K562 (cell line): Measurements from ENCODE around the gene FRMD4A. TPM values are rescaled to one million over a fixed set of nuclear protein-coding genes. Genes with fewer than 3 reads are reported as not detected.

ENCODE experiments used
- ATAC-seq: fragments of 200-7000 bp; cut with Tn5 transposase; 3 replicates; pipeline ENCODE4 v1.9.1; 2020; ENCODE audit warnings: moderate library complexity
- BruUV-seq: library from RNA; stranded (reverse); fragments of 400-500 nt; replicated peaks from 2 replicates; lab custom pipeline; 2021; lab: Mats Ljungman, UMichigan
- CTCF ChIA-PET: fragments of 300-600 bp; formaldehyde crosslinking; extraction: SDS; loops from one replicate; lab custom pipeline; 2021; ENCODE audit warnings: low intra/inter-chr PET ratio; lab: Yijun Ruan, JAX
- POLR2A ChIA-PET: fragments of 300-600, 350-650 bp; sonication (Branson Sonifier 250); formaldehyde crosslinking; extraction: SDS; loops from one replicate; lab custom pipeline; 2021; ENCODE audit warnings: antibody characterized with exemption, inconsistent platforms; lab: Yijun Ruan, JAX
- DNase-seq, 4 experiments: peaks; one replicate each; pipeline versions ENCODE4 v3.0.0 to v3.0.0-alpha.2; 2011 to 2018; ENCODE audit warnings: low spot score in 3 of 4, mixed read lengths in 3 of 4; ENCODE audit errors: extremely low read depth in 1 of 4
- FAIRE-seq: peaks from 2 replicates; lab custom pipeline; 2011; peaks lifted over from hg19 to GRCh38; lab: Jason Lieb, UNC
- H2AFZ ChIP-seq: 2 replicates; pipeline ENCODE4 v1.6.0; 2011; ENCODE audit warnings: low read depth, low read length, control low read depth, inconsistent platforms
- H3K27ac ChIP-seq: fragments of 200-600 bp; 3 replicates; pipeline ENCODE4 v1.8.0; 2011; ENCODE audit warnings: low read depth, mild to moderate bottlenecking, control low read depth, inconsistent platforms, low read length, moderate library complexity, mixed read lengths; ENCODE audit errors: extremely low read depth
- H3K27me3 ChIP-seq, 2 experiments: fragments of 300-600 bp in 1 of 2; 2 replicates in 1 of 2; 3 replicates in 1 of 2; pipeline versions ENCODE4 v1.6.0 to v1.8.0; 2011; ENCODE audit warnings: inconsistent platforms in 2 of 2, low read length in 2 of 2, mild to moderate bottlenecking in 1 of 2, mixed read lengths in 1 of 2, moderate library complexity in 1 of 2; ENCODE audit not compliant: control insufficient read depth in 2 of 2, insufficient read depth in 2 of 2
- H3K36me3 ChIP-seq: fragments of 300-600 bp; 3 replicates; pipeline ENCODE4 v1.8.0; 2011; ENCODE audit warnings: mild to moderate bottlenecking, low read length, inconsistent platforms; ENCODE audit not compliant: control insufficient read depth, insufficient read depth
- H3K4me1 ChIP-seq, 2 experiments: fragments of 200-600 bp in 1 of 2; replicated peaks in 1 of 2; 2 replicates in 1 of 2; 3 replicates in 1 of 2; pipeline versions ENCODE4 v1.5.1 to v1.8.0; 2011; ENCODE audit warnings: inconsistent platforms in 2 of 2, low read length in 2 of 2, mild to moderate bottlenecking in 1 of 2, mixed read lengths in 1 of 2, moderate library complexity in 1 of 2; ENCODE audit not compliant: control insufficient read depth in 2 of 2, insufficient read depth in 2 of 2
- H3K4me2 ChIP-seq: 2 replicates; pipeline ENCODE4 v1.6.1; 2011; ENCODE audit warnings: low read length, control low read depth, inconsistent platforms, mixed read lengths; ENCODE audit not compliant: insufficient read depth
- H3K4me3 ChIP-seq: fragments of 200-600 bp; sonication (generic), shearing (Covaris generic); 2 replicates; pipeline ENCODE4 v1.5.1; 2016; ENCODE audit warnings: control low read depth, inconsistent platforms
- H3K79me2 ChIP-seq: fragments of 200-600 bp; 3 replicates; pipeline ENCODE4 v1.8.0; 2011; ENCODE audit warnings: low read length, inconsistent platforms; ENCODE audit not compliant: control insufficient read depth, insufficient read depth
- H3K9ac ChIP-seq, 2 experiments: 2 replicates each; pipeline versions ENCODE4 v1.6.0 to v1.6.1; 2011; ENCODE audit warnings: low read depth in 2 of 2, low read length in 2 of 2, control low read depth in 1 of 2, inconsistent platforms in 1 of 2, mild to moderate bottlenecking in 1 of 2, mixed read lengths in 1 of 2; ENCODE audit not compliant: insufficient read depth in 1 of 2
- H3K9me1 ChIP-seq: one replicate; pipeline ENCODE4 v1.6.0; 2011; ENCODE audit warnings: inconsistent platforms, mild to moderate bottlenecking, low read length, moderate library complexity; ENCODE audit not compliant: control insufficient read depth, insufficient read depth
- H3K9me3 ChIP-seq: replicated peaks from 2 replicates; pipeline ENCODE4 v1.5.1; 2011; ENCODE audit warnings: low read depth, low read length, inconsistent platforms; ENCODE audit not compliant: control insufficient read depth, insufficient read depth
- H4K20me1 ChIP-seq: replicated peaks from 2 replicates; pipeline ENCODE4 v1.6.1; 2011; ENCODE audit warnings: low read length, inconsistent platforms, mixed read lengths; ENCODE audit not compliant: control insufficient read depth, insufficient read depth
- CTCF ChIP-seq, 3 experiments: IDR thresholded peaks in 2 of 3; conservative IDR thresholded peaks in 1 of 3; 2 replicates each; pipeline ENCODE4 v1.5.1; 2011 to 2012; ENCODE audit warnings: low read length in 3 of 3, mild to moderate bottlenecking in 3 of 3, control low read depth in 2 of 3, improper control_type of control experiment in 1 of 3, inconsistent platforms in 1 of 3, low read depth in 1 of 3, mixed read lengths in 1 of 3, moderate library complexity in 1 of 3; ENCODE audit not compliant: insufficient read depth in 2 of 3
- ELF2 ChIP-seq: fragments of 250-450 bp; sonication (Bioruptor Pico); IDR thresholded peaks from 2 replicates; pipeline ENCODE4 v1.5.0; 2021; ENCODE audit warnings: mild to moderate bottlenecking
- SRSF7 ChIP-seq: fragments of 200-400 bp; formaldehyde crosslinking; optimal IDR thresholded peaks from 2 replicates; pipeline ENCODE3; 2017; ENCODE audit warnings: mild to moderate bottlenecking, low read depth, low read length
- ZBTB11 ChIP-seq, 3 experiments: fragments of 200-800 bp in 1 of 3; fragments of 250-450 bp in 1 of 3; fragments of 450-650 bp in 1 of 3; sonication (Bioruptor Pico) in 1 of 3; sonication (Bioruptor generic) in 1 of 3; formaldehyde crosslinking in 1 of 3; IDR thresholded peaks; 2 replicates each; pipeline versions ENCODE4 v1.6.1 to v1.8.0; 2016 to 2022; ENCODE audit warnings: mild to moderate bottlenecking in 2 of 3, missing genetic modification characterization in 2 of 3, missing compliant biosample characterization in 1 of 3, moderate library complexity in 1 of 3
- ZNF224 ChIP-seq: sonication (generic); formaldehyde crosslinking; IDR thresholded peaks from 2 replicates; pipeline ENCODE4 v1.8.0; 2022; ENCODE audit warnings: mild to moderate bottlenecking, missing genetic modification reagents
- WGBS: fragments of 100-300 bp; shearing (Covaris generic); methylation state at CpG from one replicate; pipeline ENCODE4 v1.1.6; 2016; ENCODE audit warnings: low coverage, mixed read lengths; ENCODE audit not compliant: insufficient coverage; ENCODE audit errors: missing lambda C conversion rate; 5-methylcytosine and 5-hydroxymethylcytosine counted together
- in situ Hi-C: fragments of 300-500 bp; cut with MboI; formaldehyde crosslinking; loops from 4 replicates; pipeline ENCODE4 v1.15.0; 2018; ENCODE audit warnings: inconsistent platforms, mixed read lengths
- intact Hi-C: fragments of 100-400 bp; cut with micrococcal nuclease; formaldehyde crosslinking; loops from 2 replicates; pipeline ENCODE4 v1.14.2; 2022
- polyA plus RNA-seq, 8 experiments: library from polyadenylated mRNA; depleted of rRNA in 4 of 8; stranded (reverse) in 5 of 8; unstranded in 3 of 8; fragments of >200 nt; fragmentation: Nextera tagmentation in 2 of 8; fragmentation: Illumina TruSeq in 1 of 8; extraction: Ambion mirVana in 2 of 8; extraction: Trizol in 1 of 8; gene quantifications; 2 replicates each; pipeline versions ENCODE4 v1.2.1 to v1.2.3, GENCODE V29; 2011 to 2014; ENCODE audit warnings: inconsistent platforms in 1 of 8, missing spikeins in 1 of 8
- total RNA-seq, 7 experiments: library from RNA; depleted of rRNA in 6 of 7; stranded (reverse); fragments of >200 nt in 6 of 7; fragmentation: Illumina TruSeq in 2 of 7; extraction: Trizol in 2 of 7; gene quantifications; 2 replicates each; pipeline versions ENCODE4 v1.2.1 to v1.2.3, GENCODE V29; 2011 to 2021; ENCODE audit warnings: low replicate concordance in 1 of 7

Gene FRMD4A
- total and polyA plus RNA-seq, 9 of the 15 experiments (the other 6 are each of a cell fraction or from before 2014, with no cell fraction given): 0.80 to 5.2 (median 3.0) TPM

GRCh38 chr10:14093730-14094484 is 236.8 kb downstream of the FRMD4A start:
- in situ Hi-C loops (no loop called here), intact Hi-C loops (no loop called here)
- under 1% methylated on average over 14 of the region's 14 CpGs for WGBS
- no TSS peak for BruUV-seq
- Histone ChIP-seq H3K36me3 (no peaks in the 10 kb centered on the region), H3K4me3 (no peak overlapping the region), H3K79me2 (no peaks in the 10 kb centered on the region), H3K9ac (no peak overlapping the region), H4K20me1 (no peaks in the 10 kb centered on the region; the same call in 1 of the 2 replicates), H3K27me3 (peaks cover 12 to 30% of the 10 kb centered on the region in 2 experiments), H3K4me2 (no peak overlapping the region), H3K9me1 (no peaks in the 10 kb centered on the region), H3K9me3 (no peaks in the 10 kb centered on the region), H3K4me1 (no peaks in the 10 kb centered on the region; a peak in 1 of 5 replicates), H3K27ac (no peak overlapping the region), H2AFZ (no peak overlapping the region)
- no peak for FAIRE-seq
- ChIA-PET POLR2A (no interaction called here), CTCF (no interaction called here)
- no peak for ATAC-seq
- TF ChIP-seq CTCF (IDR thresholded peaks at IDR 0.05 in 2 of 3, conservative IDR thresholded peaks at IDR 0.05 in 1 of 3; ENCODE audit: insufficient read depth in 2 of 3, low read depth in 1 of 3, low read length in 3 of 3) (0 out of 6 replicates have a peak, but pooled peaks have one; percentile 9 to 17 (median 13)), ZNF224 (CRISPR knock-in tag) (no peak), ZBTB11 (CRISPR knock-in tag; IDR thresholded peaks at IDR 0.05) (no peak), SRSF7 (no peak), ELF2 (CRISPR knock-in tag) (no peak)
- DNase-seq: no peak
